ENCODE results near the gene MLLT1.

MLLT1 gene

GRCh38 chr19:6224308-6224675 lies 55.5 kb downstream of the MLLT1 start:
- FAIRE-seq (no peak), DNase-seq (ENCODE audit: insufficient read length, low spot score) (no peak)

GRCh38 chr19:6223461-6224307 lies 56.1 kb downstream of the MLLT1 start:
- no peak for DNase-seq (ENCODE audit: insufficient read length, low spot score)
- no peak for FAIRE-seq

- FAIRE-seq (no peak), DNase-seq (ENCODE audit: insufficient read length, low spot score) (no peak)
Observed at GRCh38 chr19:6222884-6223283, 56.9 kb downstream of the MLLT1 start.

- no peak for FAIRE-seq
- DNase-seq (ENCODE audit: insufficient read length, low spot score): no peak
Observed at GRCh38 chr19:6221878-6222746, 57.7 kb downstream of the MLLT1 start.

GRCh38 chr19:6221220-6221877 lies 58.4 kb downstream of the MLLT1 start:
- no peak for DNase-seq (ENCODE audit: insufficient read length, low spot score)
- FAIRE-seq: no peak

- FAIRE-seq (no peak), DNase-seq (ENCODE audit: insufficient read length, low spot score) (no peak)
Observed at GRCh38 chr19:6220385-6221191, 59.2 kb downstream of the MLLT1 start.

- FAIRE-seq (no peak), DNase-seq (ENCODE audit: insufficient read length, low spot score) (no peak)
Observed at GRCh38 chr19:6219586-6220290, 60.0 kb downstream of the MLLT1 start.

- FAIRE-seq: no peak
- DNase-seq (ENCODE audit: insufficient read length, low spot score): no peak
Observed at GRCh38 chr19:6219147-6219525, 60.6 kb downstream of the MLLT1 start.

- DNase-seq (ENCODE audit: insufficient read length, low spot score): peak; percentile 93
- peak; percentile 95 for FAIRE-seq
Observed at GRCh38 chr19:6218491-6219146, 61.2 kb downstream of the MLLT1 start.

- no peak for DNase-seq (ENCODE audit: insufficient read length, low spot score)
- no peak for FAIRE-seq
Observed at GRCh38 chr19:6217752-6218334, 61.9 kb downstream of the MLLT1 start.

GRCh38 chr19:6216996-6217751 lies 62.6 kb downstream of the MLLT1 start:
- no peak for DNase-seq (ENCODE audit: insufficient read length, low spot score)
- no peak for FAIRE-seq

- DNase-seq (ENCODE audit: insufficient read length, low spot score) (no peak), FAIRE-seq (no peak)
Observed at GRCh38 chr19:6216236-6216995, 63.4 kb downstream of the MLLT1 start.

- no peak for FAIRE-seq
- DNase-seq (ENCODE audit: insufficient read length, low spot score): no peak
Observed at GRCh38 chr19:6215701-6216235, 64.0 kb downstream of the MLLT1 start.

GRCh38 chr19:6214881-6215541 lies 64.8 kb downstream of the MLLT1 start:
- FAIRE-seq (no peak), DNase-seq (ENCODE audit: insufficient read length, low spot score) (no peak)

GRCh38 chr19:6213696-6214641 lies 65.8 kb downstream of the MLLT1 start:
- DNase-seq (ENCODE audit: insufficient read length, low spot score) (no peak), FAIRE-seq (no peak)

- FAIRE-seq (no peak), DNase-seq (ENCODE audit: insufficient read length, low spot score) (no peak)
Observed at GRCh38 chr19:6213266-6213595, 66.5 kb downstream of the MLLT1 start.
